Stimulated activated memory B cell treated with anti-CD40 and anti-IgM and Interleukin-4, amounts not matched to agents 10 μg/mL and 1 μg/mL and 100 μg/mL, for 72 hours (primary cell): ENCODE data around the gene LAMP1.

Source experiments
- ATAC-seq: fragments of 150-1000 bp; cut with Tn5 transposase; 2 replicates; pipeline ENCODE4 v1.10.0; 2021
- H3K27ac Mint-ChIP-seq: one replicate; pipeline ENCODE4 v1.8.0; 2022; ENCODE audit warnings: mild to moderate bottlenecking, mixed read lengths
- H3K27me3 Mint-ChIP-seq: one replicate; pipeline ENCODE4 v1.8.0; 2022; ENCODE audit warnings: mixed read lengths
- H3K36me3 Mint-ChIP-seq: one replicate; pipeline ENCODE4 v1.8.0; 2022; ENCODE audit warnings: mixed read lengths
- H3K4me1 Mint-ChIP-seq: one replicate; pipeline ENCODE4 v1.8.0; 2022; ENCODE audit warnings: mixed read lengths
- H3K4me3 Mint-ChIP-seq: one replicate; pipeline ENCODE4 v1.8.0; 2022; ENCODE audit warnings: mild to moderate bottlenecking, moderate library complexity, mixed read lengths
- H3K9me3 Mint-ChIP-seq: one replicate; pipeline ENCODE4 v1.8.0; 2022; ENCODE audit warnings: mixed read lengths

Gene LAMP1

DNA sequence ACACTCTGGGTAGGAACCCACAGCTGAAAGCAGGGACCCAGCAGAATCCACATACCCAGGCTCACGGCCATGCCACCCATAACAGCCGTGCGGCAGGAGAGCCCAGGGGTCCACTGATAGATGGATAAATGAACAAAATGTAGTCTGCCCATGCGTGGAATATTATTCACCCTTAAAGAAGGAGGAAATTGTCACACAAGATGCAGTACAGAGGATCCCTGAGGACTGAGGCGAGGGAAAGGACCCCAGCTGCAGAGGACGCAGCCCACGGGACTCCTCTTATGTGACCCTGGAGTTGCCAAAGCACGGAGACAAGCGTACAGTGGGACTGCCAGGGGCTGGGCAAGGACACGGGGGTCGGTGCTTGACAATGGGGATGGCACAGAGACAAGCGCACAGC lies 56.2 kb downstream of the LAMP1 start:
- no peak overlapping the region for H3K4me3 Mint-ChIP-seq
- ATAC-seq, result no peak
- no peaks in the 10 kb centered on the region for H3K9me3 Mint-ChIP-seq
- peaks cover 44% of the 10 kb centered on the region for H3K27me3 Mint-ChIP-seq
- H3K4me1 Mint-ChIP-seq, result no peaks in the 10 kb centered on the region
- H3K27ac Mint-ChIP-seq, result no peak overlapping the region
- H3K36me3 Mint-ChIP-seq, result no peaks in the 10 kb centered on the region

DNA sequence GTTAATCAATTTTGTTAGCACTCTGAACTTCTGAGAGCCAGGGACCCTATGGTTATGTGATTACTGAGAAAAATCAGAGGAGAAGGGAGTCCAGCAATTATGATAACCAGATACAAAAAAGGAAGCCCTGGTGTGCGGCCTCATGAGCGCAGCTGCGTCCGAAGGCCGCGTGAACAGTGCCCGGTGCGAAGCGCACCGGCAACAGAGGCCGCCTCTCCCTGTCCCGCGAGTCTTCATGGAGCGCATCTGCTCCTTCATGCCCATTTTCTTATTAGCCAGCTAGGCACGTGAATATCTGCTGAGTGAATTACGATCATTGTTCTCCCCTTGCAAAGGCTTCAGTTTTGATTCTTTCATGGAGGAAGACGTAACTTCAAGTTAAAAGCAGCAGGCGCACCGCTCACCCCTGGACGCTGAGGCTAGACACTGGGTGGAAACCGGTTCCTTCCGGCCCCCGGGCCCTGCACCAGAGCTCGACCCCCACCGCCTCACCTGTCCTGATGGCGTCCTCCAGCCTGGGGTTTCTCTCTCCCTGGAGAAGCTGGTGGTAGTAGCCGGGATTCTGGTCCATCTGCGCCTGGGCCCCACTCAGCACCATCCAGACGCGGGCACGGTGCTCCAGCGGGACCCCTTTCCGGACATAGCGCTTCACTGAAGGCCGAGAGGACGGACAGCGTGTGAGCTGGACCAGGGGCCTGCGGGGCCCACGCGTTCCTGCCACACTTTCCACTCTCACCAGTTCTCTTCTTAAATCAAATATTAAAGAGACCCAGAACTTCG lies 58.0 kb downstream of the LAMP1 start:
- Mint-ChIP-seq H3K9me3 (no peaks in the 10 kb centered on the region), H3K27ac (no peak overlapping the region), H3K27me3 (peaks cover 51% of the 10 kb centered on the region), H3K36me3 (no peaks in the 10 kb centered on the region), H3K4me3 (no peak overlapping the region), H3K4me1 (no peaks in the 10 kb centered on the region)
- no peak for ATAC-seq

GRCh38 chr13:113355621-113356020 lies 58.6 kb downstream of the LAMP1 start:
- no peak overlapping the region for H3K27ac Mint-ChIP-seq
- H3K4me1 Mint-ChIP-seq, result no peaks in the 10 kb centered on the region
- no peak overlapping the region for H3K4me3 Mint-ChIP-seq
- no peaks in the 10 kb centered on the region for H3K9me3 Mint-ChIP-seq
- peaks cover 51% of the 10 kb centered on the region for H3K27me3 Mint-ChIP-seq
- no peak for ATAC-seq
- H3K36me3 Mint-ChIP-seq, result no peaks in the 10 kb centered on the region

DNA sequence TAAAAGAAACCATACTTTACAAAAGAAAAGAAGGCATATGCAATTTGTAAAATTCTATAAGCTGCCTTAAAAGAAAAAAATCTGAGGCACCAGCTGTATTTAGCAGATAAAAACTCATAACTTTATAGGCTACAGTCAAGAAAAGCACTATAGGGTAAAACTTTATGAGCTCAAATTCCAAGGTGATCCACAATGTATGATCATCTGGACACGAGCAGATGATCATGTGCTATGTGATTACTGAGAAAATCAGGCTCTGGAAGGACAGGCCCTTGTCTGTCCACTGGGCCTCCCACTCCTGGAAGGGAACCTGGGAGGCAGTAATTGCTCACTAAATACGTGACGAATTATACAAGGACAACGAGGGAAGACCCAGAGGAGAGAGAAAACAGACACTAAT lies 59.6 kb downstream of the LAMP1 start:
- Mint-ChIP-seq H3K4me3 (no peak overlapping the region), H3K36me3 (no peaks in the 10 kb centered on the region), H3K4me1 (no peaks in the 10 kb centered on the region), H3K27me3 (peaks cover 50% of the 10 kb centered on the region), H3K9me3 (no peaks in the 10 kb centered on the region), H3K27ac (no peak overlapping the region)
- no peak for ATAC-seq

GRCh38 chr13:113357529-113357928 lies 60.5 kb downstream of the LAMP1 start:
- no peak overlapping the region for H3K27ac Mint-ChIP-seq
- peaks cover 57% of the 10 kb centered on the region for H3K27me3 Mint-ChIP-seq
- no peak overlapping the region for H3K4me3 Mint-ChIP-seq
- H3K36me3 Mint-ChIP-seq, result no peaks in the 10 kb centered on the region
- H3K9me3 Mint-ChIP-seq, result no peaks in the 10 kb centered on the region
- no peak for ATAC-seq
- H3K4me1 Mint-ChIP-seq, result peaks cover 2% of the 10 kb centered on the region

DNA sequence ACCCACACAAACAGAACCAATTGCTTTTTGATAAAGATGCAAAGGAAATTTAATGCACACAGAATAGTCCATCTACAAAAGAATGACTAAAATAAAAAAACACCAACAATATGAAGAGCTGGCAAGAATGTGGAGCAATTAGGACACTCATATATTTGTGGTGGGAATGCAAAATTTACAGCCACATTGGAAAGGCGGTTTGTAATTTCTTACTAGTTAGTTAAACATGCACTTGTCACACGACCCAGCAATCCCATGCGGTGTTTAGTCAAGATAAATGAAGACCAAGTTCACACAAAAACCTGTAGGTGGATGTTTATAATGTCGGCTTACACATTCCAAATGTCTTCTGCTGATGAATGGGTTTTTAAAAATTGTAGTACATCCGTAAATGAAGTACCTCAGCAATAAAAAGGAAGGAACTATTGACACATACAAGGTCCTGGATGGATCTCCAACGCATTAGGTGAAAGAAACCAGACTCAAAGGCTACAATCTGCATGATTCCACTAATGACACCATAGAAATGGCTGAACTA lies 61.7 kb downstream of the LAMP1 start:
- no peaks in the 10 kb centered on the region for H3K9me3 Mint-ChIP-seq
- H3K4me1 Mint-ChIP-seq, result peaks cover 6% of the 10 kb centered on the region
- no peak overlapping the region for H3K27ac Mint-ChIP-seq
- ATAC-seq, result no peak
- H3K4me3 Mint-ChIP-seq, result no peak overlapping the region
- H3K27me3 Mint-ChIP-seq, result peaks cover 55% of the 10 kb centered on the region
- H3K36me3 Mint-ChIP-seq, result no peaks in the 10 kb centered on the region

DNA sequence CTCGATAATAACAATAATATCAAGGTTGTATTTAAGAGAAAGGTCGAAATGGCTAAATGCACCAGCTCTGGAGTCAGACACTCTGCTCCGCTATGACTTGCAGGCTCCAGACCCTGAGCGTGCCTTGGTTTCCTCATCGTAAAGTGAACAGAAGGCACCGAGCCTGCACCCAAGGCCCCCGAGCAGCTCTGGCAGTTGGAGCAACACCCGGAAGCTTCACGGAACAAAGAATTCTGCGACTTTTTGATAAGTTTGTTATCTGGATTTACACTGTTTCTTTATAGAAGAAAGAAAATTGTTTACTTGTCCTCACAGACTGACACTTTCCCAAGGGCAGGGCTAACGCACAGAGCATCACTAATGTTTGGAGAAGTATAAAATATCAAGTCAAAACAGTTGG lies 62.5 kb downstream of the LAMP1 start:
- no peaks in the 10 kb centered on the region for H3K9me3 Mint-ChIP-seq
- no peak overlapping the region for H3K4me3 Mint-ChIP-seq
- no peak for ATAC-seq
- peaks cover 54% of the 10 kb centered on the region for H3K27me3 Mint-ChIP-seq
- no peak overlapping the region for H3K27ac Mint-ChIP-seq
- H3K36me3 Mint-ChIP-seq, result no peaks in the 10 kb centered on the region
- peaks cover 6% of the 10 kb centered on the region for H3K4me1 Mint-ChIP-seq

DNA sequence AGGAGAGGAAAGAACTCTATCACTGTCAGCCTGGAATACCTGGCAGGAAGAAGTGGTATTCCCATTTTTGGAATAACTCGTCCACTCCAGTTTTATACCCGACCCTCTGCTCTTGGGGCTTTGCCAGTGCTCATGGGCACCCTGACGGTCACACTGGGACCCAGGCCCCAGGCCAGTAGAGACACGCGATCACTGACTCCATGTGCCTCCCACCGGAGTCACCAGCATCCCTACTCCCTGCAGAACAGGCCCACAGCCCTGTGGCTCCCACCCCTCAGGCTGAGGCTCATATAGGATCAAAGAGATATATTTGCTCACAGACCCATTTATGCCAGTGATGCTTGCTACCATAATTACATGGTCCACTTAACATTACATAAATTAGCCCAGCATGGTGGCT lies 63.4 kb downstream of the LAMP1 start:
- Mint-ChIP-seq H3K36me3 (no peaks in the 10 kb centered on the region), H3K27me3 (peaks cover 57% of the 10 kb centered on the region), H3K4me3 (no peak overlapping the region), H3K9me3 (no peaks in the 10 kb centered on the region), H3K4me1 (peaks cover 6% of the 10 kb centered on the region), H3K27ac (no peak overlapping the region)
- ATAC-seq, result no peak

GRCh38 chr13:113361406-113361805 lies 64.4 kb downstream of the LAMP1 start:
- Mint-ChIP-seq H3K36me3 (no peaks in the 10 kb centered on the region), H3K9me3 (no peaks in the 10 kb centered on the region), H3K27me3 (peaks cover 54% of the 10 kb centered on the region), H3K27ac (no peak overlapping the region), H3K4me3 (no peak overlapping the region), H3K4me1 (peaks cover 6% of the 10 kb centered on the region)
- ATAC-seq, result peak; percentile 47

GRCh38 chr13:113364311-113364889 lies 67.4 kb downstream of the LAMP1 start:
- no peak for ATAC-seq
- Mint-ChIP-seq H3K4me3 (no peak overlapping the region), H3K9me3 (no peaks in the 10 kb centered on the region), H3K4me1 (peaks cover 6% of the 10 kb centered on the region), H3K36me3 (no peaks in the 10 kb centered on the region), H3K27ac (no peak overlapping the region), H3K27me3 (peaks cover 40% of the 10 kb centered on the region)

DNA sequence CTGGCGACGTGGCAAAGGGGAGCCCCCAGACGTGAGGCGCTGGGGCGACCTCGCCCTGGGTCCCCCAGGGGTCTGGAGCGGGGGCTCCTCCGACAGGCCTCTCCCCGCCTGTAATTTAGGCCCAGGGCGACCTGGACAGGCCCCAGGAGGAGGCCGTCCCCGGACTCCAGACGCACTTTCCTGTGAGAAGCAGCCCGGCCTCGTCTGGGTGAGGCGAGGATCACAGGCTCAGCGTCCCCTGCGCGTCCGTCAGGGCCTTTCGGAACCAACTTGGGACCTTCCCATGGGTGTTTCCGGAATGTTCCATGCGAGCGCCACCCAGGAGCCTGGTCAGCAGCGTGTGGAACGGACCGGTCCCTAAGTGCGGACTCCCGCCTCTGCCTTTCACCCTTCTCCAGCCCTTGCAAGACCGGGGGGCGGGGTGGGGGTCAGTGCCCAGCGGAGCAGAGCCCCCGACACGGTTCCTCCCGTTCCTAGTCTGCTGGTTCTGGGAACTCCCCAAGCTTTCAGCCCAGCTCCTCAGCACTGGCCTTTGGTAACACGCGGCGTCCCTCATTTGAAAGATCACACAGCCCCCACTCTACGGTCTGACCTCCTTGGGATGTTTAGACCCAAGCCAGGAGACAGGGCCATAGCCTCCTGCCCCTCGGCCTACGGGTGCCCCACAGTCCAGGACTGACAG lies 68.0 kb downstream of the LAMP1 start:
- H3K27ac Mint-ChIP-seq, result no peak overlapping the region
- peak overlapping the region; percentile 19 for H3K4me3 Mint-ChIP-seq
- H3K9me3 Mint-ChIP-seq, result no peaks in the 10 kb centered on the region
- no peaks in the 10 kb centered on the region for H3K36me3 Mint-ChIP-seq
- peaks cover 33% of the 10 kb centered on the region for H3K27me3 Mint-ChIP-seq
- no peak for ATAC-seq
- peaks cover 6% of the 10 kb centered on the region for H3K4me1 Mint-ChIP-seq

- no peak for ATAC-seq
- Mint-ChIP-seq H3K36me3 (no peaks in the 10 kb centered on the region), H3K27ac (no peak overlapping the region), H3K27me3 (peaks cover 28% of the 10 kb centered on the region), H3K4me3 (peak overlapping the region; percentile 19), H3K4me1 (peaks cover 6% of the 10 kb centered on the region), H3K9me3 (no peaks in the 10 kb centered on the region)
Measured at GRCh38 chr13:113365583-113365970, 68.5 kb downstream of the LAMP1 start.

DNA sequence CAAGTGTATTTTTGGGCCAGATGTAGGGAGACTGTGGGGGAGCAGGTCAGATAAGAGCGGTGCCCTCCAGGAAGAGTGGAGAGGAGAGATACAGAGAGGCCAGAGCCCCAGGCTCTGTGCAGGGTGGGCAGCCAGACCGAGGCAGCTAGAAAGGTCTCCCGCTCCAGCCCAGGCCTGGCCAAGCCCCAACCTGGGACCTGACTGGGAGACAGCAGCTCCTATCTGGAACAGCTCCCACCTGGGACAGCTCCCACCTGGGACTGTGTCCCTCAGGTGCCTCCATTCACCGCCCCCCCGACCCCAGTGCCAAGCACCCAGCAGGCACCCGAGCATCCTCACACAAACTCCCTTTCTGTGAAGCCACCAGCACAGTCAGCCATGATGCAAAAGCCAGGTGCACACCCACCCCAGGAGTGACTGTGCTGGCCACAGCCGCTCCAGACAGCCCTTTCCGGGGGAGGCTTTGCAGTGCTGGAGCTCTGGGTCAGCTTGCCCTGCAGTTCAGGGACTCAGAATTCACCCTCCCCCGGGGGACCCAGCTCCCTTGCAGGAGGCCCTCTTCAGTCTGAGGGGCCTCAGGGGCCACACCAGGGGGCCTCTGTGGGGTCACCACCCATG lies 69.0 kb downstream of the LAMP1 start:
- Mint-ChIP-seq H3K36me3 (no peaks in the 10 kb centered on the region), H3K4me1 (peaks cover 6% of the 10 kb centered on the region), H3K4me3 (no peak overlapping the region), H3K27me3 (peaks cover 27% of the 10 kb centered on the region), H3K9me3 (no peaks in the 10 kb centered on the region), H3K27ac (no peak overlapping the region)
- no peak for ATAC-seq

DNA sequence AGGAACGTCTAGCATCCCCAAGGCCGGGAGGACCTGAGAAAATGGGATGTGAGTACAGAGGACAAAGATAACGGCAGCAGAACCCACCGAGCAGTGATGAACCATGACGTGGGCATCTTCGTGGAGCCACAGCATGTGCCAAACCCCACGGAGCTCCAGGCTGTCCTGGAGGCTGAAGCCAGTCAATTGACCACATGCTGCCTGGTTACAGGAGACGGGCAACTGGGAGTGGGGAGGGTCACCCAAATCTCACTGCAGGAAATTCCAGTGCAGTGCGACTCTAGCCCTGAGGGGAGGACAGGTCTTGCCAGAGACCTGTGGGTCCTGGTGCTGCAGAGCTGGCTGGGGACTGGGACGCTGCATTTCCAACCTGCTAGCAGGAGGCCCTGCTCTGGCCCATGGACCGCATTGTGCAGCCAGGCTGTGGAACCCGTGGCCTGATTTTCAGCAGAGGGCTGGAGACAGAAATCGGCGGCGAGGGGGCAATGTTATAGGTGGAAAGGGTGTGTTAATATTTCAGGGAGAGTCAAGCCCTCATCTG lies 70.1 kb downstream of the LAMP1 start:
- Mint-ChIP-seq H3K4me3 (no peak overlapping the region), H3K27me3 (peaks cover 25% of the 10 kb centered on the region)
- ATAC-seq, result no peak

DNA sequence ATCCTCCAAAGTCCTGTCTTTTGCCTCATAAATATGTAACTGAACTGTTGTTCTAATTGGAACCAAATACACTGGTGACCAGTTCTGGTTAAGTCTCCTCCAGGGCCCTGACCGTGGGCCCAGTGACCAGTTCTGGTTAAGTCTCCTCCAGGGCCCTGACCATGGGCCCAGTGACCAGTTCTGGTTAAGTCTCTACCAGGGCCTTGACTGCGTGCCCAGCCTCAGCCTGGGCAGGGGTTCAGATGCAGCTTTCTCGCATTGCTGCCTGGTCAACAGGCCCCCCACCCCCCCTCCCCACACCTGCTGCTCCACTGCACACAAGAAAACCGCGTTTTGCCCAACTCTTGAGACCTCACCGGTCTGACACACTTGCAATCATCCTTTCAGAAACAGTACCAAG lies 70.7 kb downstream of the LAMP1 start:
- ATAC-seq, result no peak
- Mint-ChIP-seq H3K4me3 (no peak overlapping the region), H3K27me3 (peaks cover 19% of the 10 kb centered on the region), H3K9me3 (no peaks in the 10 kb centered on the region), H3K4me1 (peaks cover 2% of the 10 kb centered on the region), H3K27ac (no peak overlapping the region), H3K36me3 (no peaks in the 10 kb centered on the region)

More for the DNA sequence above, 70.1 kb downstream of the LAMP1 start:
- no peak overlapping the region for H3K27ac Mint-ChIP-seq
- H3K36me3 Mint-ChIP-seq, result no peaks in the 10 kb centered on the region
- no peaks in the 10 kb centered on the region for H3K9me3 Mint-ChIP-seq
- peaks cover 6% of the 10 kb centered on the region for H3K4me1 Mint-ChIP-seq
